Activated T-cell treated with anti-CD3 and anti-CD28 coated beads, Interleukin-2, amount 50 U/mL, for 1 hour (primary cell): ENCODE data around the gene SLC17A4.

Experiments
- DNase-seq: peaks from one replicate; pipeline ENCODE4 v3.0.0-alpha.2; 2020

SLC17A4 gene

DNA sequence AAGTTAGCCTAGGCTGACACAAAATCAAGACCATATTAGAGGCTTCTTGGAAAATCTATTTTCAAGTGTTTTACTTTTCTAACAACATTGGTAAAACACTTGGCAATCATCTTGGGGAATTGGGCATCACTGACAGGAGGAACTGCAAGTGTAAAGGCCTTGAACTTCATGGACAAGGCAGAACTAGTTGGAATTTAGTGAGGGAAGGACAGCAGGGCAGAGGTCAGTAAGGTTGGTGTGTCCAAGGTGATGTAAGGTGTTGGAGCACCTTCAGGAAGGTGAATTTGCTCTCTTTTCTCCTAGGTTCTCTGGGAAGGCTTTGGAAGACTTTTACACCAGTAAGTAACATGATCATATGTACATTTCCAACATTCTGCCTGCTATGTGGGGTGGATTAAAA is 1.5 kb upstream of the SLC17A4 start:
- DNase-seq = no peak

DNA sequence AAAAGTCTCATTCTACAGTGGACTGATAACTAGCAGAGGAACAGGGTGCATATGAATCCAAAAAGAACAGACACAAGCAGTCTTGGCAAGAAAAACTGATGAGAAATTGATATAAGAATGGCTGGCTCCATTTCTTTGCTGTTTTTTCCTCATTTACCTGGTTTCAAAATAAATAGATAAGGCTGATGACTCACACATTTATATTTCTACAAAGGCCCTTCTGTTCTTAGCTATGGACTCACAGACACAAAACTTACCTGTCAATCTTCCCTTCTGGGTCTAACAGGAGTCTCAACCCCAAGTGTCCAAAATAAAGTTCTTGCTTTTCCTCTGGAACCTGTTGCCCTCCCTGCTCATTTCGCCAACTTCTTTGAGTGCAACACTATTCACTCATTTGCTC is 941 bp downstream of the SLC17A4 start:
- no peak for DNase-seq

DNA sequence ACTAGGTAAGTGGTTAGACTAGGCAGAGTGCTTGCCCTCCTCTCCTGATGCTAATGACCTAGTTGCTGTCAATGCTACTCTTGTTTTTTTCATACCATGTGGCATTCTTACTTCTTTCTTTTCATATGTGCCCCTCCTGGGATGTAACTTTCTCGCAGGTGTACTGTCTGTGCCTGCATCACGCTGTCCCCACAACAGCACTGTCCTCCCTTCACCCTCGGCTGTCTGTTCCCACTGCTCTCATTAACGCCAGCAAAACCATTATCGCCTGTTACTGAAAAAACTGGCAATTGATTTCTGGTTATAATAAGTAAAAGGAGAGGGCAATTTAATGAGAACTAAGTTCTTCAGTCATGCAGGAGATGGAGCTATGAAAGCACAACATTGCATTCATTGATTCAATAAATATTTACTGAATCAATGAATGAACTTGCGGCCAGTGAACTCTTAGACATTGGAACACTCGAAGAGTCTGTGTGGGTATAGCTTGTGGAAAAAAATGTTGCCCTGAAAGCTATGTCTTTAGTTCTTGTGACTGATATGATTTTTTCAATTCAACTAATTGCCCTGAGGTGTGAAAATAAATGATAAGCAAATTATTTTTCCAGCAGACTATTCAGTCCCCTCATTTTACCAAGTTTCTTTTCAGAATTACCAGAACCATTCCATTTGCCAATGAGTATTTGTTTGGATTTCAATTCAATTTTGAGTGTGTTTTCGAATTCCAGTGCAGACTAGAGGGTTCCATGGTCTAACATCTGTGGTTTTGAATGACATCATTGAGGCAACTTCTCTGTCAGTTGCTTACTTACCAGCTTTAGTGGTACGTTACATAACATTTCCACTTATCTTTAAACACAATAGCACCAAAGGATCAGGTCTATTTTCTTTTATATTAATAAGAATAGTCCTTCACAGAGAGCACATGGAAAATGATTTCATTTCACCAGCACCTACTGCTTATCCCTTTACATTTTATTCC is 2.1 kb downstream of the SLC17A4 start:
- no peak for DNase-seq

DNA sequence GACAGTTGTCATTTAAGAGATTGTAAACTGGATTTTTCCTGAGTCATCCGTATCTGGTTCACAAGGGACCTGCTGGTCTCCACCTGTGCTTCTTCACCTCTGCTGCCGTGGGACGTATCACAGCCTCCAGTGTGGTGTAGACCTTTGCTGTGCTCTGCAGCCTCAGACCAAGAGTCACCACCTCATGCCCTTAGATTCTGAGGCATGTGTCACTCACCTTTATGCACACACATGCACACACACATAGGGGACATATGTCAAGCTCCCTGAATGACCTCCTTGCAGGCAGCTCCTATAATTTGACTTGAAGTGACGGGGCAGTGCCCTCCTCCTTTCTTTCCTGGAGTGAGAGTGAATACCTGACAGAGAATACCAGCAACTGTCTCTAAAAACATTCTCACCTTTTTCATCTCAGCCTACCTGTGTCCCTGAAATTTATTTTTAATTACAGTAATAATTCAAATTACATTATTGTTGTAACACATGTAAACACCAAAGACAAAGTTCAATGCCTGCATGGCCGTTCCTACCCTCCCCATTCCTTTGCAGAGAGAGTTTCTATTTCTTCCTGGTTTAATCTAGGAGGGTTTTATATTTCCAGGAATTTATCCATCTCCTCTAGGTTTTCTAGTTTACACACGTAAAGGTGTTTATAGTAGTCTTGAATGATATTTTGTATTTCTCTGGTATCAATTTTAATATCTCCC is 3.5 kb downstream of the SLC17A4 start:
- no peak for DNase-seq

DNA sequence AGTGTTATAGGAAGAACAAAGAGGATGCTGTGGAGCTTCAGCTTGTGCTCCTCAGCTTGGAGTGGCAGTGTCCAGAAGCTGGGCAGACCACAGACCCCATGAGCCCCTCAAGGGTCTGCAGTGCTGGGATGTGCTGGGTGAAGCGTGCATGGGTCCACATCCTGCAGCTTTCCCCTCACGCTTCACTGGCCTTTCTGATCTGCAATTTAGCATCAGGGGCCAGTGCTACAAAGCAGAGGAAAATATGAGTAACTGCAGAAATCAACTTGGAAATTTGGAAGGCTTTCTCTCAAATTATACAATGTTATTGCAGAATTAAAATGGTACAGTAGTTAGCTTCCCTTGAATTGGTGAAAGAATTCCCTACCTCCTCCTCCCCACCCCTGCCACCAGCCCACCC is 10.1 kb downstream of the SLC17A4 start:
- no peak for DNase-seq

DNA sequence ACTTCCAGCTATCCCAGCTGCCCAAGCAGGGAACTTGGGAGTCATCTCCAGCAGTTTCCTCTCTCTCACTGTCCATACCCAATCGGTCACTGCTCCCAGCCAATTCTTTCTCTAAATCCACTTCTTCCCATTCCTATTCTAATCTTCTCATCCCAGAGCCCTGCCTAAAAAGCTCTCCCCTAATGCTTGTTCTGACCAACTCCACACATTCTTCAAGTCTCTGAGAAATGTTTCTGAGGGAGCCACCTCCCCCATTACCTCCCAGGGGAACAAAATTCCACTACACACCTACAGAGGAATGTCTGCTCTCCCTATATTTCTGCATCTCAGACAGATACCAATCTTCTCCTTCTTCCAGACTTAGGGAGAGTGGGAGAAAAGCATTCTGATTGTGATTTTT is 14.0 kb downstream of the SLC17A4 start:
- DNase-seq = no peak

DNA sequence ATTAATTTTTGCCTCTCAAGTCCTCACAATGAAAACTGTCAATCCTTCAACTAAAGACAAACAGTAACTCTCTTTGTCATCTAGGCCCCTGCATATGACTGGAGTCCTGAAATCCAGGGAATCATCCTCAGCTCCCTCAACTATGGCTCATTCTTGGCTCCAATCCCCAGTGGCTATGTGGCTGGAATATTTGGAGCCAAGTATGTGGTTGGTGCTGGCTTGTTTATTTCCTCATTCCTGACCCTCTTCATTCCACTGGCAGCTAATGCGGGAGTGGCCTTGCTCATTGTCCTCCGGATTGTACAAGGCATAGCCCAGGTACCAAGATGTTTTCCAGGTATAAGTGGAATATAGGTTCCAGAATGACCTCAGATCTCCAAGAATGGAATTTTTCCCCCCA is 15.4 kb downstream of the SLC17A4 start:
- DNase-seq = no peak

DNA sequence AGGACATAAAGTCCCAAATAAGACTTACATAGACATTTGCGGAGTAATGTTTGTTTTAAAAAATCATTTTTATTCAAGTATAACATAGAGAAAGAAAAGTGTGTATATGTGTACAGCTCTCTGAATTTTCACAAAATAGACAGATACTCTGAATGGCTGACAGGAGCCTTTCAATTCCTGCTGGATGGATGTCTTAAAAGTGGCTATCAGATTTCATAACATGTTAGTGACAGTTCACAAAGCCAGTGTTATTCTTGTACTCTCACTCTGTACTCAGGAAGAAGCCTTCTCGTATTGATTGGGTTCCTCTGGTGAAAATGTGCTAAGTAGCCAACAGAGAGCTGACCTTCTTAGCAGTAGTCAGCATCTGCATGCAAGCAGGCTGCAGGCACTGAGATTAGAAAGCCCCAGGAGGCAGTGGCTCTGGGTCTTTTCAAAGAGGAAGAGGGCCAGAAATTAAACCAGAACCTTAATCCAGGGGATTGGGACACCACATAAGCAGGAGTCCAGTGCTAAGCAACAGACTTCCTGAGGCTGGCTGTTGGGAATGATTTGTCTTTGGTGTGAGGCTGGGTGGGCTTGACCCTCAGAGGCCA is 19.7 kb downstream of the SLC17A4 start:
- DNase-seq = no peak

DNA sequence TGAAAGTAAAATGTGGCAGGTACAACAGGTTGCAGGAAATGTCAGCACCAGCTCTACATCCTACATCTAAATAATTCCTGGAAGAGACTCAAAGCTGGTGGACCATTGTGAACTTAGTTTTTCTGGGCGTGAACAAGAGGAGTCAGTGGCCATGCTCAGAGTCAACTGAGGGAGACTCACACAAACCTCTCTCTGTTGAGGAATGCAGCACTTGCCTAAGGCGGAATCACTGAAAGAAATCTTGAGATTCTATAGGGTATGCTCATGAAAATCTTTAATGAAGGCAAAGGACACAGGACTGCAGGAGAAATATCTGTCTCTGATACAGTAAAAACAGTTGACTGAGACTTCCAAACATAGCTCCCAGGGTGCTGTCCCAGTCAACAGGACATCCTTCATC is 22.5 kb downstream of the SLC17A4 start:
- DNase-seq = no peak

DNA sequence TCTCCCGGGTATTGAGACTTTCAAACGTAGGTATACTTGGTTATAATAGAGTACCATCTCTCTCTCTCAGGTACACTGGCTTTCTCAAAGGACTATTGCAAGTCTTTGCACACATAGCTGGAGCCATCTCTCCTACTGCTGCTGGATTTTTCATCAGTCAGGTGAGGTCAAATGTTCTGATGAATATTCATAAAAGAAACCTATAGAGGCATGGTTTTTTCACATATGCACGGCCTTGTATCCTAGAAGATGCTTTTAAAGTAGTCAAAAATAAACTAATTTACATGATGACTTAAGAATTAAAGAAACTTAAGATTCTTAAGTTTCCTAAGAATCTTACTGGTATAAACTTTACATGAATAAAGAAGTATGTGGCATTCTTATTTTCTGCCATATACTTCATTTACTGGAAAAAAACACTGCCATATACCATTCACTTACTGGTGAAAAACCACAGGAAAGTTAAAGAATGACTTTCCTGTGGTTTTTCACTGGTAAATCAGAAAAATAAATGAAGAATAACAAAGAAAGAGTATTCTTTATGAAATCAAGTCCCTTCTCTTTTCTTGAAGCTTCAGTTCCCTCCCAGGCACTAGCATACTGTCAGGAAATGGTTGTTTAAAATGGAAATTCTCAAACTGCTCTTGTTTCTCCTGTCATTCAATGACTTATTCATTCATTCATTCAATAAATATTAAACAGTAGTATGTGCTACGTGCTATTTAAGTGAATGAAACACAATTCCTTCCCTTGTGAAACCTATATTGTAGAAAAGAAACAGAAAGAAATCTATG is 23.5 kb downstream of the SLC17A4 start:
- no peak for DNase-seq

DNA sequence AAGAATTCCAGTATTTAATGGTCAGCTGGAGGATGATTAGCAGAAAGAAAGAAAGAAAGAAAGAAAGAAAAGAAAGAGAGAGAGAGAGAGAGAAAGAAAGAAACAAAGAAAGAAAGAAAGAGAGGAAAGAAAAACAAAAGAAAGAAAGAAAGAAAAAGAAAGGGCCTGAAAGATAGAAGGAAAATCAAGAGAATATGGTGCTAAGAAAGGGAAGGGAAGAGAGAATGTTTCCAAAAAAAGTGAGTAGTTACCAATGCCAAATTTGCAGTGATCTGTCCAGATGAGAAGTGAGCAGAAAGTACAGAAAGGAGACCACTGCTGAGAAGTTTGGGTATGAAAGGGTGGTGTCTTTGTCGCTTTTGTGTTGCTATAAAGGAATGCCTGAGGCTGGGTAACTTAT is 26.6 kb downstream of the SLC17A4 start:
- DNase-seq = no peak

DNA sequence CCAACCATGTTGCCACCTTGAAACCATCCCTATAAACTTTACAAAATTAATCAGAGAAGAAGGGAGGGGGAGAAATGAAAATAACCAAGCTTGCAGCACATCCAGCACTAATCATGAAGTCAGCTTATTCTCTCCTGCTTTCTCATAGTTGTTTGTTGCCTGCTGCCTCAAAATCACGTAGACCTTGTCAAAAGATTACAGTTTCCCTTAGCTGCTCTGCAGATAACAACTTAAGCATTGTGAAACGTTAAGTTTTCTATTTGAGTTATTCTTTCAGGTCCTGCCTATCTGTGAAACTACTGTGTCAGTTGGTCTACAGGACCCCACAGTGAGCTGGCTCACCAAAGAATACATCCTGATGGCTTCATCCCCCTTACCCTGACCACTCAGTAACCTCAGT is 32.9 kb downstream of the SLC17A4 start:
- DNase-seq = no peak

DNA sequence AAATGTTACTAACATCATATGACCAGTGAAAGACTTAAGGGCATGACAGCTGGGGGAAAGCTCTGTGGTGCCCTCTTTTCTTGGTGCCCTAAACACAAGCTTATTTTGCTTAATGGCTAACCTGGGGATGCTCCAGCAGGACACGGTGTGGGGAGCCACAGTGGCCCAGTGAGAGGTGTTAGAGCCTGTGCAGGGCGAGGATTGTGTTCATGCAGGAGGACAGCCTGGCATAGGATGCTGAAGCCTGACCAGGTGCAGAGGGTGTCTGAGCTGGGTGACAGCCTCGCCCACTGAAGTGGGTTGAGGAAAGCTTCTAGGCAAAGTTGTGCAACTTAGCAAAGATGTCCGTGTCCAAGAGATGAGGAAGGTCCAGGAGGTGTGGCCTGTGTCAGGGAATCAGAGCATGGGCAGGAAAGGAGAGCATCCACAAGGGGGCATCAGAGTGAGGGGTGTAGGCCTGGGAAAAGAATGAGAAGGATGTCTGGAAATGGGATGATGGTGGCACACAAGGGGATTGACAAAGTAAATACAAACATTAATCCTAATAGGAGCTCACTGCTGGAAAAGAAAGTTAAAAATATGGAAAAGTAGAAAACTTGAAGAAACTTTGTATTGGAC is 33.9 kb downstream of the SLC17A4 start:
- DNase-seq = peak; percentile 29

DNA sequence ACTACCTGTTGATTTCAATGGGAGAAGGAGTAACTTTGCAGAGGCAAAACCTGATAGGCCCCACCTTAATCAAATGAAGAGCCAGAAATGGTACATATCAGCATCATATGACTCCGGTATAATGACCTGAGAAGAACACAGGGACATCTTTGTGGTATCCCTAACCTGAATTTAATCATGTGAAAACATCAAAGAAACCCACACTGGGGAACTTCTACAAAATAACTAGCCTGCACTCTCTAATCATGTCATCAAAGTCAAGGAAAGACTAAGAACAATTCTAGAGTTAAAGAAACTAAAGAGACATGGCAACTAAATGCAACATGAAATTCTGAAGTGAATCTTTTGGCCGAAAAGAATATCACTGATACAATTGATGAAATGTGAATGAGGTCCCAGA is 34.9 kb downstream of the SLC17A4 start:
- no peak for DNase-seq

DNA sequence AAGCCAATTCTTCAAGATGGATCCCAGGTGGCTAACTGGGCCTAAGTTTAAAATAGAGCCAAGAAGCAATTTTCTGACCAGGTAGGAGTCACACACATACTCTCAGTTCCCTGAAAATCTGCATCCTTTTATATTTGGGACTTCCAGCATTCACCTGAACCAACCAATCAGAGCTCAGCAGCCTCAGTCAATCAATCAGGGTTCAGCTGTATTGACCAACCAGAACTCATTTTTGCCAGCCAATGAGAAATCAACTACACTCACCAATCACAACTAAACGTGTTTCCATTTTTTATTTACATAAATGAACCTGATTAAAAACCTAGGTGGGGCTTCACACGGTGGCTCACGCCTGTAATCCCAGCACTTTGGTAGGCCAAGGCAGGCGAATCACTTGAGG is 37.5 kb downstream of the SLC17A4 start:
- DNase-seq = no peak

DNA sequence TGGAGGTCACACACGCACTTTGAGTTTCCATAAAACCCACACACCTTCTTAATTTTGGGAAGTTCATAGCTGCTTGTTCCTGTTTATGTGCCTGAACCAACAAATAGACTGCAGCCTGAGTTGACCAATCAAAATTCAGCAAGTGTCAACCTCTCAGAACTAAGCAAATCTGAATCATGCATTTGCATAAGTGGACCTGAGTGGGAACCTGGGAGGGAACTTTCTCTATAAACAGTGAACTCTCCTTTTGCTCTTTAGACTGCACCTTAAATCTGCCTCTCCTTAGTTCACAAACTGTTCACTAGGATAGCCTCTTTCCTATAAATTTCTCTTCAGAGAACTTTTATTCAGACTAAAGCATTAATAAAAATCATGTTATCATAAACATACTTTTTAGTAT is 39.4 kb downstream of the SLC17A4 start:
- DNase-seq = no peak

DNA sequence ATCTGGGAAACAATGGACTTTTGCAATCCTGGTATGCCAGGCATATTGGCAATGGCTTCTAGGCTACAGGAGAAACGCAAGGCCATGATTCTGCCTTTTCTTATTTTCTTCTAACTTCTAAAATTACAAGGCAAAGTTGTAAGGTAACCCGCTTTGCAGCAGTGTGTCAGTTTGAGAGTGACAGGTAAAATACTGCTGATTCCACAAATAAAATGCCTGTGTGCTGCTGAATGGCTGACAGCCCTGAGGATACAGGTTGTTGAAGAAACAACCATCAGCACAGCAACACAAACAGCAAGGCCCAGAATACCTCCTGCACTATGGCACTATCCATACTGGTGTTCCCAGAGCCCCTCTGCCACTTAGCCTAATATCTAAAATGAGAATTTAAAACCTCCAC is 40.2 kb downstream of the SLC17A4 start:
- no peak for DNase-seq

DNA sequence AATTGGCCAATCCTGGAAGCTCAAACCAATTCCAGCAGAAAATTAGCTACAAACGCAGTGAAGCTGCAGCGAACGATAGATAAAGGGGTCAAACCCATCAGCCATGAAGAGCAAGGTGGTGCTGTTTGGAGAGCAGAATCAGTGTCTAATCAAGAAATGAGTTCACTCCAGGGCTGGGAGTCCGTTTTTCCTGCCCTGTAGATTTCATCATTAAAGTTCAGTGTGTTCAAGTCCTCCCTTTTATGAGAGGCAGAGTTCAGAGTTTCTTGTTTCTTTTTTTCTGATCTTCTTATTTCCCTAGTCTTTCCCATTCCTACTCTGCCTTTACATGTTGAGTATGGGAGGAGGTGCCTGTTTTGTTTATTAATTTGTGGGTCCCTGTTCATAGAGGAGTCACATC is 46.9 kb downstream of the SLC17A4 start:
- DNase-seq = no peak

DNA sequence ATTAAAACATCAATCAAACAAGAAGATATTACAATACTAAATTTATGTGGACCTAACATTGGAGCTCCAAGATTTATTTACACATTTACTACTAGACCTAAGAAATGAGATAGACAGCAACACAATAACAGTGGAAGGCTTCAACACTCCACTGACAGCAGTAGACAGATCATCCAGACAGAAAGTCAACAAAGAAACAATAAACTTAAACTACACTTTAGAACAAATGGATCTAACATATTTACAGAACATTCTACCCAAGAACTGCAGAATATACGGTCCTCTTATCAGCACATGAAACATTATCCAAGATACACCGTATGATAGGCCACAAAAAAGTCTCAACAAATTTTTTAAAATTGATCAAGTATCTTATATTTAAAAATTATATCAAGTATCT is 50.3 kb downstream of the SLC17A4 start:
- DNase-seq = no peak

DNA sequence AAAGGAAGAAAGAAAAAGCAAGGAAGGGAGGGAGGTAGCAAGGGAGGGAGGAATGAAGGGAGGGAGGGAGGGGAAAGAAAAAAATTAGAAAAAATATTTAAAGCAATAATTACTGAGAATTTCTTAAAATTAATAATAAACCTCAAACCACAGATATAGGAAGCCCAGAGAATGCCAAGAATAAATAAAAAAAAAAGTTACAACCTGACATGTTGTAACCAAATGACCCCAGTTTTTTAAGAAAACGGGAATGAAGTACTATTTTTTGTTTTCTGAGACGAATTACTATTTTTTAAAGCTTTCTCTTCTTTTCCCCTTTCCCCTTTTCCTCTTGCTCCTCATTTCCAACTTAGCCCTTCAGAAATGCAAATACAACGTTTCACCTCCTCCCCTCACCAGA is 60.7 kb downstream of the SLC17A4 start:
- no peak for DNase-seq

DNA sequence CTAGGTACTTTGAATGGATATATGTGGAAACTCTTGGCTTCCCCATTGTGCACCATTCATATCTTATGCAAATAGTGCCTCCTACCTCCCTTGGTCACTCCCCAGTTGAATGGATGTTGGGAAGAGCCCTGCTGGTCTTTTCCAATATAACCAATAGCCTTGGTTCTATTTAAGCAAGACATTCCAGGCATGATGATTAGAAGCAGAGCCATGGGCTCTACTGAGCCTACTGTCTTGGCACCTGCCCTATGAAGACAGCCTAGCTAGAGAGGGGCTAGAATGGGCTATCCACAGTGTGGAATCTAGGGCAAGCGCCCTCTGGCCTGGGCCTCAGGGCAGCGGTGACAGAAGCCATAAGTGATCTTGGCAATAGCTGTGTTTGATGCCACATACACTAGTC is 61.7 kb downstream of the SLC17A4 start:
- no peak for DNase-seq

DNA sequence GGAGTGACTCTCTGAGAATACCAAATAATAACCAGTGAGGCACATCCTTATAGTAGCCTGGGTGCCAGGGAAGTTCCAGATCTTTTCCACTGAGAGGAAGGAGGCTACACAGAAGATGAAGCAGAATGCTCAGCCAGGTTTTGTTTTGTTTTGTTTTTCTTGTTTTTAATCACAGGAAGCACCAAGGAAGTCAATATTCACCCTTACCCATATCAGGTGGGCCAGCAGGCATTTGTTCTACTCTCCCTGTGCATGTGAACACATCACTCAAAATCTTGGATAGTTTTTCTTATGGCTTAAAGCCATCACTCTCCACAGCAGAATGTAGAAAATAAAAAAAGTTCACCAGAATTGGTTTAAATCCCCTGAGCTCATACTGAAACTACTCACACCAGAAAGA is 66.8 kb downstream of the SLC17A4 start:
- no peak for DNase-seq

DNA sequence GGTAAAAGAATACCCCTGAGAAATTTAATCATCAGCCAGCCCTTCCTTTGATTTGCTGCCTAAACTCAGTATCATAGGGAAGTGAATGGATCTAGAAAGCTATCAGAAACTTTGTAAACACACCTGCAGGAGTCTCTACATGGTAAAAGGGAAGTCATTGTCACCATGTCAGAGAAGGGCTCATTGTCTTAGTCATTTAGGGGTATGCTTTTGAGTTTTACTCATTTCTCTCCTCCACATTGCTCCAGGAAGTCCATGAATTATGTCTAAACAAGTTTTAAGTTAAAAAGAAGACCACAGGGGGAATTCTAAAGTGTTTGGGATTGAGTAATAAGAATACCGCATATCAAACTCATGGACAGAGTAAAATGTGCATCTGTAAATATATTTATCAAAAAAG is 74.8 kb downstream of the SLC17A4 start:
- no peak for DNase-seq
